AML-193 (cell line): Measurements from ENCODE around the gene VSTM2L.
"Not testable (repeated sequence)": the region's sequence is repeated elsewhere in the genome, so short reads cannot be mapped to it uniquely, and the experiment has no call there.

Experiments used
- DNase-seq, 2 experiments: peaks; one replicate each; lab custom pipeline; 2025; lab: John Stamatoyannopoulos, UW

VSTM2L gene

GRCh38 chr20:37938181-37938750 lies 35.3 kb downstream of the VSTM2L start:
- no peak for DNase-seq

GRCh38 chr20:37938954-37939353 lies 36.0 kb downstream of the VSTM2L start:
- no peak for DNase-seq

DNA sequence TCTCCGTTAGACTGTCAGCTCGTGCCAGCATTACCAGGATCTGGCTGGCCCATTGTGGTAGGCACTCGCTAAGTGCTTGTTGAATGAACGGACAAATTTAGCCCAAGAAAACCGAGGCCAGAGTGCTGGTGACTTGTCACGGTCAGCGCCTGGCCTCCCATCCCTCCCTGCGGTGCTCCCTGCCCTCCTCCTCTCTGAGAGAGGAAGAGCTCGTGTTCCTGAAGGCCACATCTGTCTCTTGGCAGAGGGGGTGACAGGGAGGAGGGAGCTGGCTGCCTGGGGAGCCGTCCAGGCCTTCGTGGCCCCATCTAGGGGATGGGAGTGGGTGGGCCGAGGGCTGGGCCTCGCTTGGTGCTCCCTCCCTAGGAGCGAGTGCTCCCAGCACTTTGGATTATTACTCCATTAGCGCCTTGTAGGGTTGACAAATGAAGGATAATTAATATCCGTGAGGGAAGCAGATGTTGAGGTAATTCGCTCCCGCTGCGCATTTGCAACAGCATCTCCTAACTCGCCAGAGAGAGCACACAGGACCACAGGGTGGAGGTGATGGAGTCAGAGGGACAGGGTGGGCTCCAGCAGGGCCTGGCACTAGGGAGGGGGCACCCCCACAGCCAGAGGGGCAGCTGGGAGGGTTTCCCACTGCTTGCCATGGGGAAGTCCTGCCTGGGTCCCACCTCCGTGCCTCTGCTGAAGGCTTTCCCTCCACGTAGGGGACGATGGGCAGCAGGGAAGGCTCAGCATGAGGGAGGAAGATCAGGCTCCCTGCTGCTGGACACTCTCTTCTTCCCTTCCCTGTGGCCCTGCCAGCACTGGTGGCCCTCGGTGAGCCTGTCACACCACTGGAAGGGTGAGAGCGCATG lies 37.0 kb downstream of the VSTM2L start:
- no peak for DNase-seq

DNA sequence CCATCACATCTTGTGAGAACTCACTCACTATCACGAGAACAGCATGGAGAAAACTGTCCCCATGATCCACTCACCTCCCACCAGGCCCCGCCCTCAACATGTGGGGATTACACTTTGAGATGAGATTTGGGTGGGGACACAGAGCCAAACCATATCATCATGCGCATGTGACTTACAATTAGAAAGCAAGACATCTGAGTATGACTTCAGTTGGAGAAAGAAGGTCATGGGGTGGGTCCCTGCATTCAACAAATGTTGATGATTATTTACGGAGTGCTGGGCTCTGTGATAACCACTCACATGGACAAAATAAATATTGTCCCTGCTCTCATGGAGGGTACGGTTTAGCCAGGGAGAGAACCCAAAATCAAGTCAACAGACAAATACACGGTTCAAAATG lies 37.9 kb downstream of the VSTM2L start:
- no peak for DNase-seq

DNA sequence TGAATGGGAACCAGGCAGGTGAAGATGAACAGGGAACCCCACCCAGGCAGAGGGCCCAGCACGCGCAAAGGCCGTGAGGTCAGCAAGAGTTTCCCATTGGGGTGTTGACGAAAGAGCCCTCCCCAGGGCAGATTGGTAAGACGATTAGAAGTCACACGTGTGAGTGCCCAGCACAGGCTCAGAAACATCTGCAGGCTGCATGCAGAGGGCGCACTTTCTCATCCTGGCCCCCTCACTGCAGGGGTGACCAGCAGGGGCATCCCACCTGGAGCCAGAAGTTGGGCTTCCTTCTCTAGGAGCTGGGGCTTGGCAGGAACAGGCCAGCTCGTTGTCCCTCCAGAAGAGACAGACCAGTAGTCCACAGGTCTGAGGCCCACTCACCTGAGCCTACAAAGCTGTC lies 38.4 kb downstream of the VSTM2L start:
- no peak for DNase-seq

DNA sequence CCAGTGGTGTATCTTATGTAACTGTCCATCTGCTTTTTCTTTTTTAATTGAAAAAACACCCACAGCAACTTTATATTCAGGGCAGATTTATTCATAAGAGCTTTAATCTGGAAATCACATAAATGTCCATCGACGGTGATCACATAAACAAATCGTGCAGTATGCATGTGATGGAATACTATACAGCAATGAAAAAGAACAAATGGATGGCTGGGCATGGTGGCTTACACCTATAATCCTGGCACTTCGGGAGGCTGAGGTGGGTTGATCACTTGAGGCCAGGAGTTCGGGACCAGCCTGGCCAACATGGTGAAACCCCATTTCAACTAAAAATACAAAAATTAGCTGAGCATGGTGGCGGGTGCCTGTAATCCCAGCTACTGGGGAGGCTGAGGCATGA lies 39.1 kb downstream of the VSTM2L start:
- no peak for DNase-seq

GRCh38 chr20:37943033-37943432 lies 40.1 kb downstream of the VSTM2L start:
- no peak for DNase-seq

DNA sequence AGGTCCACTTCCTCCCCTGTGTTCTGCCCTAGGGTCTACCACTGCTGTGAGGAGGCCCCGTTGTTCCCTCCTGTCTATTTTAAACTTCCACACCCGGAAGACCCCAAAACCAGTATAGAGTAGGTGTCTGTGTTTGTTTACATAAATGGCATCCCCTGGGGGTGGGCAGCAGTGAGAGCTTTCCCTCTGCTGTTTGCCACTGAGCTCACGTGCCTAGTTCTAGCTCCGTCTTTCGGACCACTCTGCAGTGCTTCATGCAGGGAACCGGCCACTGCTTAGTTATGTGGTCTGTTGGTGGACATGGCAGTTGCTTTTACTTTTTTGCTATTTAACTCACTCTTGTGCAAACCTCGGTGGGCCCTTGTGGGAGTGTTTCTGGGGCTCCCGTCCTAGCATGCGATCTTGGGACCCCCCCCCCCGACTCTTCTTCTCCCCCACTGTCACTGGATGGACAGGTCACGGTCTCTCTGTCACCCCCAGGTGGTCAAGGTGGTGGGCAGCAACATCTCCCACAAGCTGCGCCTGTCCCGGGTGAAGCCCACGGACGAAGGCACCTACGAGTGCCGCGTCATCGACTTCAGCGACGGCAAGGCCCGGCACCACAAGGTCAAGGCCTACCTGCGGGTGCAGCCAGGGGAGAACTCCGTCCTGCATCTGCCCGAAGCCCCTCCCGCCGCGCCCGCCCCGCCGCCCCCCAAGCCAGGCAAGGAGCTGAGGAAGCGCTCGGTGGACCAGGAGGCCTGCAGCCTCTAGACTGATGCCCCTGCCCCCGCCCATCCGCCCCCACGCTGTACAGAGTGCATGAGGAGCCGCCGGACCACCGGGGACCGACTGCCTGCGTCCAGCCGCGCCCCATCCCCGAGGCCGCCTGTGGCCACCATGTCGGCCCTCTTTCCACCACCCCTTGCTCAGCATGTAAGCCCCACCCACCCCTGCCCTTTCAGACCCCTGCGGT lies 40.9 kb downstream of the VSTM2L start:
- DNase-seq = no peak

DNA sequence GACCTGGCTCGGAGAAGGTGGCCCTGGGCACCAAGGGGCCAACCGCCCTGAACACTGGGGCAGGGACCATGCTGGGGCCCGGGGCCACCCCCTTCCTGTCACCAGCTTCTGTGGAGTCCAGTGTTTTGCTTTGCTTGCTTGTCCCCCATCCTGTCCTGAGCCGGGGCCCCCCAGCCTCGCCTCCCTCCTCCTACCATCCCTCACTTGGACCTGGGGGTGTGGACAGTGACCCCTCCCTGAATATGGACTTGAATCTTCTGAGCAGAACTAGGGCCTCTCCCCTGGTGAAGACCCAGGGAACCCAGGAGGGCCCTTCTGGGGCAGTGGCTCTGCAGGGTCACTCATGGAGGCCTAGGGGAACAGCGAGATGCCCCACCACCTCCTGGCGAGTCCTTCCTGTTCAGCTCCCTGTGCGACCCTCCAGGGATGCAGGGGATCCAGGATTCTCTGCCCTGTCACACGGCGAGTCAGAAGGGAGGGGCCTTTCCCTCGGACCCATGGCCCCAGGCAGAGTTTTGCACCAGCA lies 41.6 kb downstream of the VSTM2L start:
- no peak for DNase-seq

- DNase-seq = no peak
Observed at GRCh38 chr20:37945091-37945547, 42.2 kb downstream of the VSTM2L start.

GRCh38 chr20:37946946-37947345 lies 44.0 kb downstream of the VSTM2L start:
- DNase-seq = no peak

DNA sequence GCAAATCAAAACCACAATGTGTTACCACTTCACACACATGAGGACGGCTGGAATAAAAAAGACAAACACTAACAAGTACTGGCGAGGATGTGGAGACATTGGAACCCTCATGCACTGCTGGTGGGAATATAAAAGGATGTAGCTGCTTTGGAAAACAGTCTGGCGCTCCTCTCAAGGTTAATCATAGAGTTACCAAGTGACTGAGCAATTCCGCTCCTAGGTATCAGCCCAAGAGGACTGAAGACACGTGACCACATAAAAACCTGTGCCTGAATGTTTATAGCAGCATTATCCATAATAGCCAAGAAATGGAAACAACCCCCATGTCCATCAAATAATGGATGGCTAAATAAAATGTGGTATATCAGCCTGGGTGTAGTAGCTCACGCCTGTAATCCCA lies 45.0 kb downstream of the VSTM2L start:
- DNase-seq = no peak

- DNase-seq = no peak
Observed at GRCh38 chr20:37948956-37949355, 46.0 kb downstream of the VSTM2L start.

- no peak for DNase-seq
Observed at GRCh38 chr20:37954190-37954589, 51.3 kb downstream of the VSTM2L start.

GRCh38 chr20:37954626-37955025 lies 51.7 kb downstream of the VSTM2L start:
- DNase-seq = no peak

DNA sequence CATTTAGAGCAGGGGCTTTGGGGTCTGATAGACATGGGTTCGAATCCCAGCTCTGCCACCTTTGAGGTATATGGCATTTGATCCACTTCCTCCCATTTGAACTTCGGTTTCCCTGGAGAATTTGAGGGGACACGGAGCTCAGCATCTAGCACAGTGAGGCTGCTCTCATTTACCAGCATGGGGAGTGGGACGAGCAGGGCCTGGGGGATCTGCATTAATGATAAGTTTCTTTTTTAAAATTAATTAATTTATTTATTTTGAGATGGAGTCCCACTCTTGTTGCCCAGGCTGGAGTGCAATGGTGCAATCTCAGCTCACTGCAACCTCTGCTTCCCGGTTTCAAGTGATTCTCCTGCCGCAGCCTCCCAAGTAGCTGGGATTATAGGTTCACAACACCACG lies 52.6 kb downstream of the VSTM2L start:
- no peak for DNase-seq

DNA sequence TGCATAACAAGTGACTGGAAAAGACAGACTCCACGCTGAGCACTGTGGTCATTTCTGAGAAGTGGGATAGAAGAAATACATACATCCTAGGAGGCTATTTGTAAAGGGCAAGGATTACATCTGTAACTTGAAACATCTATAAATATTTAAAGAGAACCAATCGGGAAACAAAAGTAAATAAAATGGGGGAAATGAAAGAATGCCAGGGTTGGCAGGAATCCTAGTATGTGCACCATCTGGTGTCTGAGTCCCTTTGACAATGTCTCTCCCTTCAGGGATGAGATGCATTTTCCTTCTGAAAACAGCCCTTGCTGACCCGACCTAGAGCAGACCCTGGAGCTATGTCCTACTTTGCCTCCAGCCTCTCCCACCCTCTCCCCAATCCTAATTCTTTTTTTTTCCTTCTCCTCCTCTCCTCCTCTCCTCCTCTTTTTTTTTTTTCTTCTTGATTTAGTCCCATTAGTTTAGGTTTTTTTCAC lies 53.2 kb downstream of the VSTM2L start:
- DNase-seq = no peak

GRCh38 chr20:37958856-37959520 lies 56.1 kb downstream of the VSTM2L start:
- no peak for DNase-seq

- DNase-seq = no peak
Observed at GRCh38 chr20:37961066-37961465, 58.1 kb downstream of the VSTM2L start.

- DNase-seq = not testable (repeated sequence)
Observed at GRCh38 chr20:37963483-37963882, 60.6 kb downstream of the VSTM2L start.

- DNase-seq = no peak
Observed at GRCh38 chr20:37968841-37969401, 66.0 kb downstream of the VSTM2L start.
